ENCODE data around the gene HTR6. TPM values are rescaled to one million over a fixed set of nuclear protein-coding genes. Genes with fewer than 3 reads are reported as not detected.

Gene HTR6
- total RNA-seq, 1 experiment from 2014 or later = 0.57 TPM

- no peaks in the 10 kb centered on the region for H4K20me1 ChIP-seq (ENCODE audit: insufficient read depth)
- no peaks in the 10 kb centered on the region for H3K79me2 ChIP-seq (ENCODE audit: insufficient read depth, low read length)
- no peak overlapping the region for H3K4me2 ChIP-seq (ENCODE audit: low read length)
- no peak overlapping the region for H3K27ac ChIP-seq (ENCODE audit: low read depth, low read length)
- H3K4me1 ChIP-seq (ENCODE audit: control insufficient read depth in 1 of 2, insufficient read depth in 2 of 2, low read length in 2 of 2) = no peaks in the 10 kb centered on the region
- no peaks in the 10 kb centered on the region for H3K9me3 ChIP-seq (ENCODE audit: control insufficient read depth in 1 of 2, insufficient read depth in 1 of 2, low read depth in 1 of 2, low read length in 2 of 2)
- no peaks in the 10 kb centered on the region for H3K9me2 ChIP-seq (ENCODE audit: insufficient read depth)
- DNase-seq (ENCODE audit: low read depth, low spot score) (no peak), ATAC-seq (no peak)
- BruUV-seq (replicated peaks) = no TSS peak
- H3K27me3 ChIP-seq (ENCODE audit: insufficient read depth, low read length) = no peaks in the 10 kb centered on the region
- ChIA-PET POLR2A (no interaction called here), CTCF (no interaction called here), RAD21 (ENCODE audit: low non-redundant PET in 1 of 2, low total read pairs in 2 of 2, uncharacterized antibody in 2 of 2, unreplicated experiment in 2 of 2) (no interaction called here)
- H3K9ac ChIP-seq (ENCODE audit: low read length) = no peak overlapping the region
- no peak overlapping the region for H3K4me3 ChIP-seq (replicated peaks in 1 of 2; ENCODE audit: low read depth in 1 of 2, low read length in 2 of 2)
- TF ChIP-seq POLR2AphosphoS5 (IDR thresholded peaks at IDR 0.05; ENCODE audit: low read depth, low read length) (no peak), SIN3A (IDR thresholded peaks at IDR 0.05; ENCODE audit: low read depth) (no peak), ZFX (IDR thresholded peaks at IDR 0.05) (no peak), SP1 (IDR thresholded peaks at IDR 0.05; ENCODE audit: low read depth) (no peak), EZH2 (IDR thresholded peaks at IDR 0.05) (no peak), ZBTB33 (IDR thresholded peaks at IDR 0.05; ENCODE audit: extremely low read depth, insufficient replicate concordance, low read length) (no peak), ZNF274 (IDR thresholded peaks at IDR 0.05; ENCODE audit: low read depth, low read length) (no peak), YY1 (IDR thresholded peaks at IDR 0.05; ENCODE audit: extremely low read depth, insufficient replicate concordance, low read depth, low read length) (no peak), RAD21 (IDR thresholded peaks at IDR 0.05; ENCODE audit: low read depth) (no peak), ELF1 (IDR thresholded peaks at IDR 0.05; ENCODE audit: borderline replicate concordance, low read depth) (no peak), CEBPB (IDR thresholded peaks at IDR 0.05; ENCODE audit: low read depth) (no peak), JUND (IDR thresholded peaks at IDR 0.05) (no peak), EZH2phosphoT487 (IDR thresholded peaks at IDR 0.05; ENCODE audit: borderline replicate concordance) (no peak), TCF7L2 (IDR thresholded peaks at IDR 0.05; ENCODE audit: borderline replicate concordance, extremely low read depth, insufficient read depth, insufficient read length) (no peak), EGR1 (IDR thresholded peaks at IDR 0.05; ENCODE audit: low read depth) (no peak), POLR2A (IDR thresholded peaks at IDR 0.05; ENCODE audit: borderline replicate concordance, extremely low read depth, insufficient read depth, insufficient read length) (no peak)
- TF ChIP-seq, protein P1, sequence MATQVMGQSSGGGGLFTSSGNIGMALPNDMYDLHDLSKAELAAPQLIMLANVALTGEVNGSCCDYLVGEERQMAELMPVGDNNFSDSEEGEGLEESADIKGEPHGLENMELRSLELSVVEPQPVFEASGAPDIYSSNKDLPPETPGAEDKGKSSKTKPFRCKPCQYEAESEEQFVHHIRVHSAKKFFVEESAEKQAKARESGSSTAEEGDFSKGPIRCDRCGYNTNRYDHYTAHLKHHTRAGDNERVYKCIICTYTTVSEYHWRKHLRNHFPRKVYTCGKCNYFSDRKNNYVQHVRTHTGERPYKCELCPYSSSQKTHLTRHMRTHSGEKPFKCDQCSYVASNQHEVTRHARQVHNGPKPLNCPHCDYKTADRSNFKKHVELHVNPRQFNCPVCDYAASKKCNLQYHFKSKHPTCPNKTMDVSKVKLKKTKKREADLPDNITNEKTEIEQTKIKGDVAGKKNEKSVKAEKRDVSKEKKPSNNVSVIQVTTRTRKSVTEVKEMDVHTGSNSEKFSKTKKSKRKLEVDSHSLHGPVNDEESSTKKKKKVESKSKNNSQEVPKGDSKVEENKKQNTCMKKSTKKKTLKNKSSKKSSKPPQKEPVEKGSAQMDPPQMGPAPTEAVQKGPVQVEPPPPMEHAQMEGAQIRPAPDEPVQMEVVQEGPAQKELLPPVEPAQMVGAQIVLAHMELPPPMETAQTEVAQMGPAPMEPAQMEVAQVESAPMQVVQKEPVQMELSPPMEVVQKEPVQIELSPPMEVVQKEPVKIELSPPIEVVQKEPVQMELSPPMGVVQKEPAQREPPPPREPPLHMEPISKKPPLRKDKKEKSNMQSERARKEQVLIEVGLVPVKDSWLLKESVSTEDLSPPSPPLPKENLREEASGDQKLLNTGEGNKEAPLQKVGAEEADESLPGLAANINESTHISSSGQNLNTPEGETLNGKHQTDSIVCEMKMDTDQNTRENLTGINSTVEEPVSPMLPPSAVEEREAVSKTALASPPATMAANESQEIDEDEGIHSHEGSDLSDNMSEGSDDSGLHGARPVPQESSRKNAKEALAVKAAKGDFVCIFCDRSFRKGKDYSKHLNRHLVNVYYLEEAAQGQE (IDR thresholded peaks at IDR 0.05; ENCODE audit: low read depth) = no peak
- H2AFZ ChIP-seq (ENCODE audit: low read depth, low read length, poor library complexity, severe bottlenecking) = no peak overlapping the region
- intact Hi-C loops (cut with micrococcal nuclease) = no loop called here
- H3K36me3 ChIP-seq (ENCODE audit: control insufficient read depth in 1 of 2, insufficient read depth in 2 of 2, low read length in 2 of 2) = peaks cover 2 to 3% of the 10 kb centered on the region in 2 experiments; a peak in 2 of 4 replicates
Measured at GRCh38 chr1:19628879-19629278, 35.8 kb upstream of the HTR6 start.
